Skeletal muscle cell (primary cell): Measurements from ENCODE around the gene AMN.

Experiments used
- DNase-seq: peaks from one replicate; pipeline ENCODE4 v3.0.0-alpha.2; 2010; ENCODE audit warnings: low read depth
- H3K4me3 ChIP-seq: 2 replicates; pipeline ENCODE4 v1.5.1; 2011; ENCODE audit warnings: low read depth, mild to moderate bottlenecking, control low read depth, low read length, moderate library complexity

AMN gene

GRCh38 chr14:102909911-102910310 is 12.6 kb upstream of the AMN start:
- no peak overlapping the region for H3K4me3 ChIP-seq
- no peak for DNase-seq

DNA sequence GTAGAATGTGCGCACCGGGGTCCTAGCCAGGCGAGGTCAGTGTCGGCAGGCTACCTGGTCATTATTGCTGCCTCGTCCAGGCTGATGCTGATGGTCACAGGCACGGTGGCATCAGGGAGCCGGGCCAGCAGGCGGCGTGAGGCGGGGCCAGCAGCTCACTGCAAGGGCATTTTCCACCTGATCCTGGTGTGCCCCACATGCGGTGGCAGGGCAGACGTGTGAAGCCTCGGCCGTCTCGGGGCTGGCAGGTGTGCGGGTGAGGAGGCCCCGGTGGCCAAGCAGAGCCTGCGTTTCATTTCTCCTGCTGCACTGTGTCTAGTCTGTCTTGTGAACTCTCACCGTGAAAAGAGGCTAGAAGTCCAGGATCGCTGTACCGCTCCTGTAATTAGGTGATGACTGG is 12.0 kb upstream of the AMN start:
- no peak overlapping the region for H3K4me3 ChIP-seq
- DNase-seq: no peak

DNA sequence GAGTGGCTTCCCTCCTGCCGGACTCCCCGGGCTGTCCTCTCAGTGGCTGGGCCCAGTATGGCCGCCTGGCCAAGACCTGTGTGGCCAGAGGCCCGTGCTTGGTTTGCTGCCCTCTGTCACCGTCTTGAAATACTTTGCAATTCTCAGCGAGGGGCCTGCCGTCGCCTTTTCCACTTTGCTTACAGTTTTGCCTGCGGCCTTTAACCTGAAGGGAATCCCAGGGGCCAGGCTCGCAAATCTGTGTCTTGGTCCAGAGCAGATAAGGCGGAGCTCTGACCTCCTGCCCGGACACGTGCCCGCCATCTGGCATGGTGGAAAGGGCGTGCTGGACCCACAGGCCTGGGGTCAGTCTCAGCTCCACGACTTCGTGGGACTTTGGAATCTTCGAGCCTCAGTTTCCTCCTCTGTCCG is 10.9 kb upstream of the AMN start:
- no peak for DNase-seq
- no peak overlapping the region for H3K4me3 ChIP-seq

DNA sequence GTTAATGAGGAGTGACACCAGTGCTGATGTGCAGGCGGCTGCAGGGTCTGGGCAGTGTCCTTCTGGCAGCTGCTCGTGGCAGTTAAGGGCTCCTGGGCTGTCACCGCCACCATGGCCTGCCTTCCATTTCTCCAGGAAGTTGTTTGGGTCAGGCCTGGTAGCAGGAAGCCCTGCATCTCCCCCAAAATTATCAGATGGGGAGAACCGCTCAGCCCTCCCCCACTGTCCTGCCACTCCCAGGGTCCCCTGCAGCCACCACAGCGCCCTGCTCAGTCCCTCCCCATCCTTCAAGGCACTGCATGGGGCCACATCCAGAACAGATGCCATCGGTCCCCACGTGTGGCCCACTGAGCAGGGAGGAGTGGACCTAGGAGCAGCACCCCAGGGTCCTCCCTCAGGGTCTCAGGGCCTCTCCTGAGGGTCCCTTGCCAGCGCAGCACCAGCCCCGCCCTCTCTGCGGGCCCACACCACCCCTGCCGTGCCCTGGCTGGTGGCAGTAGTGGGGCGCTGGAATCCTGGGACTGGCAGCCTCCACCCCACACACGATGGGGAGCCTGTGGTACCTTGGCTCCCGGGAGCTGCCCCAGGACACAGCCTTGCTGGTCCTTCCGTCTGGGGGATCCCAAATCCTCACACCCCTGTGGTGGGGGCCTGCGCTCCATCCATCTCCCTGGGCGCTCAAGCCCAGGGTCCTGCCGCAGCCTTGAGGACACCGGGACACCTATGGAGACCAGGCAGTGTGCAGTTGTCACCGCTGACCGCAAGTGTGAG is 10.3 kb upstream of the AMN start:
- no peak for DNase-seq
- no peak overlapping the region for H3K4me3 ChIP-seq

GRCh38 chr14:102913341-102914211 is 8.9 kb upstream of the AMN start:
- no peak overlapping the region for H3K4me3 ChIP-seq
- no peak for DNase-seq

DNA sequence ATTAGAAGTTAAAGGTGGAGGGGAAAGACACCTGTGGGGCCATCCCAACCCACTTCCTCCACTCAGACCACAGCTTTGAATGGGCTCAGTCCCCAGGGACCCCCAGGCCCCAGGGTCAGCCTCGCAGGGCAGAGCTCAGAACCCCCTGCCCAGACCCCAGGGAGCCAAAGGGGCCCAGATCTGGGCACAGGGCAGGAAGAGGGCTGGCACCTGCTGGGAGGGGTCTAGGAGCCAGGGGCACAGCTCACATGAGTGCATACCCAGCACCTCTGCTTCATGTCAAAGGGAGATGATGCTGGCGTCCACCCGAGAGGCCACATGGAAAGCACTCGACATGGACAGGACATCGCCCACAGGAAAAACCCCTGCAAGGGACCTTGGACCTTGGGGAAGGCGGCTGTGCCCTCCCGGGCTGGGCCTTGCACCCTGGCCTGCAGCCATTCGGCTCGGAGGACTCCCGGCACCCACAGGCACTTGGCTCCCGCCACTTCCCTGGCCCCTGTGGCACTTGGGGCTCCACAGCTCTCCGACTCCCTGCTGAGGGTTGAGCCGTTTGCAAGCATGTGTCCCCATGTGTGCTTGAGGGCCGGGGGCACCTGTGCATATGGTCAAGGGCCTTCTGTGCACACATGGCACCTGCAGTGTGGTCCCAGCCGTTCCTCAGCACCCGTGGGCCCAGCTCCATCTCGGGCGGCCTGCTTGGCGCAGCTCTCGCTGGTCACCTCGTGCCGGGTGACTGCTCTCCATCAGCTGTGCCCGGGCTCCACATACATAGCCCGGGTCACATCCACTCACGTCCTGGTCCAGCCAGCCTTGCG is 7.8 kb upstream of the AMN start:
- no peak for DNase-seq
- no peak overlapping the region for H3K4me3 ChIP-seq

DNA sequence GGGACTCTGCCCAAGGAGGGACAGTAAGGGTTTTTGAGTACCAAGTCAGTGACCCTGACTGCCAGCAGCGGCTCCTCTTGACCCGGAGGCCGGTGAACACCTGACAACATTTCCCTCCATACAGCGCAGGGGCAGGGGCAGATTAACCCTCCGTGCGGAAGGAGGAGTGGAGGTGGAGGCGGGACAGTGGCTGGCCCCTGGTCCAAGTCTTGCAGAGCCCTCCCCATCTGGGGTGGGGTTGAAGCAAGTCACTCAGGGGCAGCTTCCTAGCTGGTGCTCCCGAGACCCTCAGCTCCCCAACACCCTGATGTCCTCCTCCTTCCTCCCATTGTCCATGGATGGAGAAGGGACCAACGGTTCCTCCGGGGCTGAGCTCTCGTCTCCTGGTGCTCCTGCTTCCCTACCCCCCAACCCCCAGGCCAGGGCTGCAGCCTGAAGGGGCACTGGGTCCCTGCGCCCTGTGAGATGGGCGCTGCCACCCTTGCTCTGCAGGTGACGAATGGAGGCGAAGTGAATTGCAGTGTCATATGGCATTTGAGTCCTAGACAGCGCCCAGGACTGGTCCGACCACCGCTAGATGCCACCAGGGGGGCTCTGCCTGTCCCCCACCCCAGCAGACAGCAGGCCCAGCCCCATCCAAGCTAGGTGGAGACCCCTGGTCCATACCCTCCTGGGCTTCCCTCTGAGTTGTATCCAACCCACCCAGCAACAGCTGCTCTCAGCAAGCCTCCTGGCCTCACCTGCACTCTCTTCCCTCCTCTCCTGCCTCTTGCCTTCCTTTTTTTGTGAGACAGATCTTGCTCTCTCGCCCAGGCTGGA is 7.0 kb upstream of the AMN start:
- H3K4me3 ChIP-seq: no peak overlapping the region
- DNase-seq: no peak

DNA sequence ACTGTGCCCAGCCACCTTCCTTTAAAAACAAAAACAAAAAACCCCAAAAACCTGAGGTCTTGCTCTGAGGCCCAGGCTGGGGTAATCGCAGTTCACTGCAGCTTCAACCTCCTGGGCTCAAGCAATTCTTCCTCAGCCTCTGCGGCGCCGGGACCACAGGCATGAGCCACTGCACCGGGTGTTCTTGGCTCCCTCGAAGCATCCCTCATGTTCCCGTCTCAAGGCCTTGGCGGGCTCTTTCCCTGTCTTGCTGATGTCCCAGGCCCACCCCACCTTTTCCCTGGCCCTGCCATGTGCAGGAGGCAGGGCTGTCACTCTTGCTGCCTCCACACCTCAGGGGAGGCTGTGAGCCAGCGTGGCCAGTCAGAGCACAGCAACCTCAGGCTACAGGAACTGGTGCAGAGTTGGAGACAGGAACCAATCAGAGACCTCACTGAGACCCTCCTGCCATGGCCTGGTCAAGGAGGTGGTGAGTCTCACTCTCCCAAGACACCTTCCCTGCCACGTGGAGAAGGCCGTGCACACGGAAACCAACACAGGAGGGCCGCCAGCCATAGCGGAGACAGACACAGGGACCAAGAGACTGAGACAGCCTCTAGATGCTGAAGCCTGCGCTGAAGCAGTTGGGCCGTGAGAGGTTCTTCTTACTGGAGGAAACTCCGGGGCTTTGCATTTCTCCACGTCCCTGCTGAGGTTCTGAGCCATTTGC is 6.0 kb upstream of the AMN start:
- no peak for DNase-seq
- H3K4me3 ChIP-seq: no peak overlapping the region

GRCh38 chr14:102917056-102917385 is 5.4 kb upstream of the AMN start:
- no peak overlapping the region for H3K4me3 ChIP-seq
- no peak for DNase-seq

- no peak overlapping the region for H3K4me3 ChIP-seq
Measured at GRCh38 chr14:102917469-102918211, 4.8 kb upstream of the AMN start.

GRCh38 chr14:102918438-102918837 is 4.0 kb upstream of the AMN start:
- no peak overlapping the region for H3K4me3 ChIP-seq
- DNase-seq: no peak

More at GRCh38 chr14:102917469-102918211, 4.8 kb upstream of the AMN start:
- DNase-seq: no peak

- DNase-seq: no peak
- no peak overlapping the region for H3K4me3 ChIP-seq
Measured at GRCh38 chr14:102920273-102920997, 2.0 kb upstream of the AMN start.

GRCh38 chr14:102920998-102921304 is 1.5 kb upstream of the AMN start:
- no peak for DNase-seq
- H3K4me3 ChIP-seq: no peak overlapping the region

DNA sequence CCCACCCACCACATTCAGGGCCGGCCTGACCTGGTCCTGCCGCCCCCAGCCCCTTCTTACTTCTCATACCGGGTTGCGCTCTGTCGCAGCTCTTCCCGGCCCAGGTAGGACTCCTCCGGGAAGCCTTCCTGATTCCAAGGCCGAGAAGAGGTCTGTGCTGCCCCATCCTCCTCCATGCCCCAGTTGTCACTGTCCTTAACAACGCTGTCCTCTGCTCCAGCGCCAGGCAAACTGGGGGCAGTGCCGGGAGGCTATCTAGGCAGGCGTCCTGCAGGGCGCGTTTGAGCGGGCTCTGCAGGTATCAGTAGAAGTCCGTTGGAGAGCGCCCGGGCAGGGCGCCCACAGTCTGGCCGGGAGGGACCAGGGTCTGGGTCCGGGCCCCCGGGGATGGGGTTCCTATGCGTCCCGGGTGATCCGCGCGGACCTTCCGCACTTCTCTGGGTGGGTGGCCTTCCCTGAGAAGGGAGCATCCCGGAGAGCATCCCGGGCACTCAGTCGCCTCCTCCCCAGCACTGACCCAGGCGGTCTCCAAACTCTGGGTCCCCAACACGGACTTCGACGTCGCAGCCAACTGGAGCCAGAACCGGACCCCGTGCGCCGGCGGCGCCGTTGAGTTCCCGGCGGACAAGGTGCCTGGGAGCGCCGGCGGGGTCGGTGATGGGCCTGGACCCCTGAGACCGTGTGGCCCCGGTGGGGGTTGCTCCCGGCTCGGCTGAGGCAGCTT is 900 bp downstream of the AMN start:
- DNase-seq: no peak
- H3K4me3 ChIP-seq: peak overlapping the region; percentile 30

GRCh38 chr14:102923925-102924486 is 1.5 kb downstream of the AMN start:
- DNase-seq: no peak
- H3K4me3 ChIP-seq: no peak overlapping the region

GRCh38 chr14:102924632-102925588 is 2.4 kb downstream of the AMN start:
- DNase-seq: no peak

More at GRCh38 chr14:102924632-102925588, 2.4 kb downstream of the AMN start:
- no peak overlapping the region for H3K4me3 ChIP-seq
